Bone marrow (tissue), 2 donors: ENCODE measurements around the gene KNDC1.
"Not testable (repeated sequence)": the region's sequence is repeated elsewhere in the genome, so short reads cannot be mapped to it uniquely, and the experiment has no call there.

Source experiments
- DNase-seq, 2 donors: peaks; one replicate each; lab custom pipeline; 2025; lab: John Stamatoyannopoulos, UW

KNDC1 gene

GRCh38 chr10:133221756-133222155 is 61.7 kb downstream of the KNDC1 start:
- DNase-seq = not testable (repeated sequence)

GRCh38 chr10:133224076-133224475 is 64.1 kb downstream of the KNDC1 start:
- DNase-seq = no peak

- DNase-seq = no peak
These were observed 64.8 kb downstream of the KNDC1 start for GRCh38 chr10:133224756-133225372.

- DNase-seq = no peak
These were observed 65.7 kb downstream of the KNDC1 start for GRCh38 chr10:133225707-133226191.

GRCh38 chr10:133226251-133226808 is 66.3 kb downstream of the KNDC1 start:
- no peak for DNase-seq

GRCh38 chr10:133227256-133227655 is 67.2 kb downstream of the KNDC1 start:
- no peak for DNase-seq

- no peak for DNase-seq
These were observed 69.4 kb downstream of the KNDC1 start for GRCh38 chr10:133229265-133230043.

- no peak for DNase-seq
These were observed 70.0 kb downstream of the KNDC1 start, which contains the start of gene UTF1 for GRCh38 chr10:133230044-133230361. TSS of gene UTF1 (plus strand) at chr10:133230217. CDS start at chr10:133230289, 72 bp downstream.

- DNase-seq = no peak
These were observed 70.6 kb downstream of the KNDC1 start for GRCh38 chr10:133230387-133231195.

GRCh38 chr10:133231244-133231945 is 71.4 kb downstream of the KNDC1 start:
- no peak for DNase-seq

GRCh38 chr10:133231946-133232574 is 72.0 kb downstream of the KNDC1 start:
- DNase-seq = no peak

- DNase-seq = not testable (repeated sequence)
These were observed 74.8 kb downstream of the KNDC1 start for GRCh38 chr10:133234796-133235195.

- no peak for DNase-seq
These were observed 75.3 kb downstream of the KNDC1 start for GRCh38 chr10:133235265-133235855.

GRCh38 chr10:133235932-133236331 is 75.9 kb downstream of the KNDC1 start:
- no peak for DNase-seq

- DNase-seq = no peak
These were observed 76.6 kb downstream of the KNDC1 start for GRCh38 chr10:133236401-133237240.

- DNase-seq = no peak
These were observed 77.2 kb downstream of the KNDC1 start for GRCh38 chr10:133237241-133237587.

GRCh38 chr10:133237588-133238465 is 77.8 kb downstream of the KNDC1 start, which contains the start of gene VENTX:
TSS of gene VENTX (plus strand) at chr10:133237855. CDS start at chr10:133237915, 60 bp downstream.
- DNase-seq = no peak

- no peak for DNase-seq
These were observed 78.4 kb downstream of the KNDC1 start for GRCh38 chr10:133238466-133238804.

GRCh38 chr10:133239990-133240389 is 80.0 kb downstream of the KNDC1 start:
- DNase-seq = no peak
